Activated CD8-positive, alpha-beta T cell treated with anti-CD3 and anti-CD28 coated beads for 36 hours (primary cell): Measurements from ENCODE around the gene GALNS. TPM values are rescaled to one million over a fixed set of nuclear protein-coding genes. Genes with fewer than 3 reads are reported as not detected.

Source experiments
- ATAC-seq: fragments of 200-7000 bp; cut with Tn5 transposase; one replicate; pipeline ENCODE4 v1.10.0; 2021; ENCODE audit warnings: mild to moderate bottlenecking, moderate library complexity
- CTCF ChIA-PET: fragments of 350-600 bp; sonication (Branson Sonifier 250); formaldehyde crosslinking; loops from one replicate; lab custom pipeline; 2021; ENCODE audit warnings: antibody characterized with exemption; lab: Charles Lee
- POLR2A ChIA-PET: fragments of 350-600 bp; sonication (Branson Sonifier 250); formaldehyde crosslinking; loops from one replicate; lab custom pipeline; 2021; ENCODE audit warnings: antibody characterized with exemption; lab: Charles Lee
- DNase-seq: peaks from one replicate; pipeline ENCODE4 v3.0.0-alpha.2; 2020
- H3K27ac Mint-ChIP-seq: one replicate; pipeline ENCODE4 v1.8.0; 2021; ENCODE audit warnings: mild to moderate bottlenecking, mixed read lengths
- H3K27me3 Mint-ChIP-seq: one replicate; pipeline ENCODE4 v1.8.0; 2021; ENCODE audit warnings: mixed read lengths
- H3K36me3 Mint-ChIP-seq: one replicate; pipeline ENCODE4 v1.8.0; 2021; ENCODE audit warnings: low read depth, mixed read lengths
- H3K4me1 Mint-ChIP-seq: one replicate; pipeline ENCODE4 v1.8.0; 2021; ENCODE audit warnings: low read depth, mixed read lengths
- H3K4me3 Mint-ChIP-seq: one replicate; pipeline ENCODE4 v1.8.0; 2021; ENCODE audit warnings: mild to moderate bottlenecking, moderate library complexity, mixed read lengths
- H3K9me3 Mint-ChIP-seq: one replicate; pipeline ENCODE4 v1.8.0; 2021; ENCODE audit warnings: mixed read lengths
- intact Hi-C: fragments of 100-400 bp; cut with micrococcal nuclease; formaldehyde crosslinking; loops from one replicate; pipeline ENCODE4 v1.10.0; 2022
- total RNA-seq, 2 experiments: library from RNA; stranded (reverse); gene quantifications; one replicate each; pipeline ENCODE4 v1.2.3, GENCODE V29; 2021
- TF ChIP-seq, protein P1 (sequence below): fragments of 200-600 bp; IDR thresholded peaks from one replicate; pipeline ENCODE4 v1.8.0; 2022; ENCODE audit warnings: antibody characterized with exemption, mild to moderate bottlenecking

GALNS gene
- total RNA-seq, 2 experiments from 2014 or later, result 24.5 to 25.4 TPM

DNA sequence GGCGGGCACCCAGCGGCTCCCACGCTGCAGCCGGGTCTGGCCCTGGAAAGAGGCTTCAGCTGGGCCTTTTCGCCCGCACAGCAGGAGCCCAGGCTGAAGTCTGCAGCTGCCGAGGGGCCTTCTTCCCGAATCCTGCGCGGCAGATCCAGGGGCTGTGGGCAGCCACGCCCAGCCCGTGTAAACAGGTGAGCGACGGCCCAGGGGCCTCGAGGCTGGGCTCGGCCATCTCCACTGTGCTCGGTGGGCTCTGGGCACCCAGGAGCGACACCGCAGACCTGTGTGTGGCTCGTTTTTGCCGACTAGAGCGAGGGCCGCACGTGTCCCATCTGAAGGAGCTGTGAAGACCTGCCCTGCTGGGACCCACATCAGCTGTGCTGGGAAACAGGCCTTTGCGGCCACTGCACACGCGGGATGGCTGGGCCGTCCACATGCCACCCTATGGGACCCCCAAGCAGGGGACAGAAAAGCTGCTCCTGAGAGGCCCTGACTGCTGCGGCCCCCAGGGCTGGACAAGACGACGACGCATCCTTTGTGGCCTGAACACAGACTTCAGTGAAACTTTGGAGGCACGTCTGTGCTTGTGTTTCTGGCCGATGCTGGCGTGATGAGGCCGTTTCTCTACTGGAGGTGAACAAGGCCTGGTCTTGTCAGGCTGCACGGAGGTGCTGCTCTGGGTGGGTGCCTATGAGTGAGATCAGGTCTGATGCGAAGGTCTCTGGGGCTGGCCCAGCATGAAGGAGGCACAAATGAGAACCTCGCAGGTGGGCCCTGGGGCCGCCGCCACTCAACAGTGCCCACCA lies 39.8 kb downstream of the GALNS start:
- peaks cover 3% of the 10 kb centered on the region for H3K4me1 Mint-ChIP-seq
- ChIA-PET CTCF (interaction anchor here (0.8 to 6.1 kb wide), 2 partner anchors 40 to 41 kb away, joined by 4 to 66 read pairs; partner anchors contain the start of genes GALNS and TRAPPC2L), POLR2A (interaction anchor here (1.1 kb wide), 1 partner anchor 41 kb away, joined by 3 read pairs; no protein-coding TSS in a partner anchor)
- H3K4me3 Mint-ChIP-seq, result no peak overlapping the region
- ATAC-seq, result no peak
- H3K27ac Mint-ChIP-seq, result no peak overlapping the region
- intact Hi-C loops, result no loop called here
- no peaks in the 10 kb centered on the region for H3K36me3 Mint-ChIP-seq
- H3K9me3 Mint-ChIP-seq, result no peaks in the 10 kb centered on the region
- H3K27me3 Mint-ChIP-seq, result no peaks in the 10 kb centered on the region
- TF ChIP-seq, protein P1, sequence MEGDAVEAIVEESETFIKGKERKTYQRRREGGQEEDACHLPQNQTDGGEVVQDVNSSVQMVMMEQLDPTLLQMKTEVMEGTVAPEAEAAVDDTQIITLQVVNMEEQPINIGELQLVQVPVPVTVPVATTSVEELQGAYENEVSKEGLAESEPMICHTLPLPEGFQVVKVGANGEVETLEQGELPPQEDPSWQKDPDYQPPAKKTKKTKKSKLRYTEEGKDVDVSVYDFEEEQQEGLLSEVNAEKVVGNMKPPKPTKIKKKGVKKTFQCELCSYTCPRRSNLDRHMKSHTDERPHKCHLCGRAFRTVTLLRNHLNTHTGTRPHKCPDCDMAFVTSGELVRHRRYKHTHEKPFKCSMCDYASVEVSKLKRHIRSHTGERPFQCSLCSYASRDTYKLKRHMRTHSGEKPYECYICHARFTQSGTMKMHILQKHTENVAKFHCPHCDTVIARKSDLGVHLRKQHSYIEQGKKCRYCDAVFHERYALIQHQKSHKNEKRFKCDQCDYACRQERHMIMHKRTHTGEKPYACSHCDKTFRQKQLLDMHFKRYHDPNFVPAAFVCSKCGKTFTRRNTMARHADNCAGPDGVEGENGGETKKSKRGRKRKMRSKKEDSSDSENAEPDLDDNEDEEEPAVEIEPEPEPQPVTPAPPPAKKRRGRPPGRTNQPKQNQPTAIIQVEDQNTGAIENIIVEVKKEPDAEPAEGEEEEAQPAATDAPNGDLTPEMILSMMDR, result no peak
- DNase-seq, result no peak

GRCh38 chr16:88815901-88816589 lies 40.7 kb downstream of the GALNS start:
- Mint-ChIP-seq H3K9me3 (no peaks in the 10 kb centered on the region), H3K36me3 (peaks cover under 1% of the 10 kb centered on the region), H3K27me3 (no peaks in the 10 kb centered on the region), H3K4me1 (peaks cover 4% of the 10 kb centered on the region), H3K4me3 (no peak overlapping the region), H3K27ac (no peak overlapping the region)
- intact Hi-C loops, result no loop called here
- CTCF ChIA-PET, result interaction anchor here (0.7 to 6.1 kb wide), 5 partner anchors 11 to 351 kb away, joined by 3 to 66 read pairs (median 3); partner anchors contain the start of genes GALNS and TRAPPC2L
- POLR2A ChIA-PET, result no interaction called here
- peak; percentile 72 for DNase-seq
- peak; percentile 32 for ATAC-seq
- TF ChIP-seq, protein P1, result peak; percentile 90

GRCh38 chr16:88815227-88815626 lies 41.5 kb downstream of the GALNS start:
- H3K27ac Mint-ChIP-seq, result no peak overlapping the region

GRCh38 chr16:88814144-88814502 lies 42.6 kb downstream of the GALNS start:
- CTCF ChIA-PET, result interaction anchor here (2.0 to 6.1 kb wide), 2 partner anchors 44 to 402 kb away, joined by 5 to 66 read pairs; partner anchors contain the start of genes GALNS and TRAPPC2L

More at GRCh38 chr16:88815227-88815626, 41.5 kb downstream of the GALNS start:
- no peak overlapping the region for H3K4me3 Mint-ChIP-seq
- no peaks in the 10 kb centered on the region for H3K27me3 Mint-ChIP-seq
- DNase-seq (no peak), ATAC-seq (no peak)
- peaks cover 9% of the 10 kb centered on the region for H3K36me3 Mint-ChIP-seq
- intact Hi-C loops, result no loop called here
- no peaks in the 10 kb centered on the region for H3K9me3 Mint-ChIP-seq
- CTCF ChIA-PET, result interaction anchor here (0.7 to 6.1 kb wide), 6 partner anchors 12 to 401 kb away, joined by 3 to 66 read pairs (median 3); partner anchors contain the start of genes GALNS and TRAPPC2L
- TF ChIP-seq, protein P1, result no peak
- POLR2A ChIA-PET, result interaction anchor here (0.9 kb wide), 1 partner anchor 12 kb away, joined by 3 read pairs; no protein-coding TSS in a partner anchor
- H3K4me1 Mint-ChIP-seq, result peaks cover 4% of the 10 kb centered on the region

More at GRCh38 chr16:88814144-88814502, 42.6 kb downstream of the GALNS start:
- Mint-ChIP-seq H3K36me3 (peaks cover 18% of the 10 kb centered on the region), H3K4me3 (peak overlapping the region; percentile 43), H3K4me1 (peaks cover 12% of the 10 kb centered on the region), H3K27me3 (no peaks in the 10 kb centered on the region), H3K9me3 (no peaks in the 10 kb centered on the region), H3K27ac (no peak overlapping the region)
- POLR2A ChIA-PET, result interaction anchor here (3.4 to 7.3 kb wide), 2 partner anchors 11 to 32 kb away, joined by 19 to 81 read pairs; partner anchors contain the start of genes CDT1 and PIEZO1
- no peak for DNase-seq
- no peak for ATAC-seq
- intact Hi-C loops, result no loop called here
- TF ChIP-seq, protein P1, result no peak
